GM23338 (cell line): ENCODE data around the gene PHAF1. TPM values are rescaled to one million over a fixed set of nuclear protein-coding genes. Genes with fewer than 3 reads are reported as not detected.

ENCODE experiments used
- ATAC-seq: fragments of 200-7000 bp; cut with Tn5 transposase; 3 replicates; pipeline ENCODE4 v1.9.1; 2020
- DNase-seq: peaks from one replicate; pipeline ENCODE4 v3.0.0-alpha.2; 2015; ENCODE audit warnings: low spot score
- H2AFZ ChIP-seq: fragments of 200-600 bp; sonication (generic); 2 replicates; pipeline ENCODE4 v1.8.0; 2016; ENCODE audit warnings: antibody characterized with exemption, mild to moderate bottlenecking, moderate library complexity
- H3F3A ChIP-seq: fragments of 200-600 bp; sonication (generic); replicated peaks from 2 replicates; pipeline ENCODE4 v1.8.0; 2017; ENCODE audit warnings: antibody characterized with exemption, mixed run types, low read depth
- H3K27ac ChIP-seq: fragments of 200-600 bp; sonication (generic); 2 replicates; pipeline ENCODE4 v1.6.1; 2016; ENCODE audit warnings: low read depth
- H3K27me3 ChIP-seq: fragments of 200-600 bp; sonication (generic); 2 replicates; pipeline ENCODE4 v1.8.0; 2016; ENCODE audit warnings: mild to moderate bottlenecking, mixed run types, moderate library complexity; ENCODE audit not compliant: insufficient read depth
- H3K36me3 ChIP-seq: fragments of 200-600 bp; sonication (generic); 2 replicates; pipeline ENCODE4 v1.8.0; 2016; ENCODE audit warnings: mild to moderate bottlenecking; ENCODE audit not compliant: insufficient read depth
- H3K4me1 ChIP-seq: fragments of 200-600 bp; sonication (generic); 2 replicates; pipeline ENCODE4 v1.8.0; 2016; ENCODE audit warnings: mild to moderate bottlenecking, moderate library complexity; ENCODE audit not compliant: insufficient read depth
- H3K4me2 ChIP-seq: fragments of 200-600 bp; sonication (generic); 2 replicates; pipeline ENCODE4 v1.7.1; 2017; ENCODE audit warnings: mixed run types
- H3K4me3 ChIP-seq: fragments of 200-600 bp; sonication (generic); 2 replicates; pipeline ENCODE4 v1.6.1; 2016; ENCODE audit warnings: mixed run types
- H3K79me2 ChIP-seq: fragments of 200-600 bp; sonication (generic); replicated peaks from 2 replicates; pipeline ENCODE4 v1.8.0; 2017; ENCODE audit warnings: mild to moderate bottlenecking; ENCODE audit not compliant: insufficient read depth
- H3K9me2 ChIP-seq: fragments of 200-600 bp; sonication (generic); 2 replicates; pipeline ENCODE4 v1.8.0; 2017; ENCODE audit not compliant: insufficient read depth
- H4K20me1 ChIP-seq: fragments of 200-600 bp; sonication (generic); replicated peaks from 2 replicates; pipeline ENCODE4 v1.8.0; 2017; ENCODE audit warnings: mild to moderate bottlenecking; ENCODE audit not compliant: insufficient read depth
- H3K27ac Mint-ChIP-seq: 2 replicates; pipeline ENCODE4 v1.8.0; 2020; ENCODE audit warnings: inconsistent platforms, mild to moderate bottlenecking, moderate library complexity, mixed read lengths
- H3K27me3 Mint-ChIP-seq: 3 replicates; pipeline ENCODE4 v1.8.0; 2022; ENCODE audit warnings: low read depth, mild to moderate bottlenecking, moderate library complexity, mixed read lengths, inconsistent platforms; ENCODE audit not compliant: insufficient read depth, poor library complexity
- H3K36me3 Mint-ChIP-seq: 3 replicates; pipeline ENCODE4 v1.8.0; 2021; ENCODE audit warnings: low read depth, mild to moderate bottlenecking, inconsistent platforms, moderate library complexity, mixed read lengths
- H3K4me1 Mint-ChIP-seq: 3 replicates; pipeline ENCODE4 v1.8.0; 2020; ENCODE audit warnings: mild to moderate bottlenecking, inconsistent platforms, mixed read lengths
- H3K4me3 Mint-ChIP-seq: 3 replicates; pipeline ENCODE4 v1.8.0; 2021; ENCODE audit warnings: moderate library complexity, mild to moderate bottlenecking, inconsistent platforms, mixed read lengths
- H3K9me3 Mint-ChIP-seq: 3 replicates; pipeline ENCODE4 v1.8.0; 2020; ENCODE audit warnings: moderate library complexity, mild to moderate bottlenecking, inconsistent platforms, mixed read lengths
- CREB1 ChIP-seq: fragments of 250-450 bp; sonication (Bioruptor Pico); IDR thresholded peaks from 2 replicates; pipeline ENCODE4 v1.5.0; 2020; ENCODE audit warnings: low read depth, mild to moderate bottlenecking, moderate library complexity
- EZH2 ChIP-seq: fragments of 200-600 bp; sonication (generic); IDR thresholded peaks from one replicate; pipeline ENCODE4 v1.8.0; 2017; ENCODE audit warnings: antibody characterized with exemption, mild to moderate bottlenecking, low read depth; ENCODE audit not compliant: unreplicated experiment
- EZH2phosphoT487 ChIP-seq: fragments of 200-600 bp; sonication (generic); IDR thresholded peaks from one replicate; pipeline ENCODE4 v1.8.1; 2018; ENCODE audit warnings: antibody characterized with exemption; ENCODE audit not compliant: unreplicated experiment
- JUNB ChIP-seq: IDR thresholded peaks from one replicate; pipeline ENCODE4 v1.6.1; 2016; ENCODE audit warnings: antibody characterized with exemption; ENCODE audit not compliant: unreplicated experiment
- NANOG ChIP-seq: IDR thresholded peaks from 2 replicates; pipeline ENCODE4 v1.6.1; 2016; ENCODE audit warnings: antibody characterized with exemption, borderline replicate concordance
- POLR2AphosphoS5 ChIP-seq: IDR thresholded peaks from 2 replicates; pipeline ENCODE4 v1.6.1; 2016; ENCODE audit warnings: antibody characterized with exemption, low read depth
- ZNF114 ChIP-seq: fragments of 250-450 bp; sonication (Bioruptor Pico); IDR thresholded peaks from 2 replicates; pipeline ENCODE4 v1.5.0; 2020; ENCODE audit warnings: mild to moderate bottlenecking, moderate library complexity
- ZNF331 ChIP-seq: fragments of 250-450 bp; sonication (Bioruptor Pico); IDR thresholded peaks from 2 replicates; pipeline ENCODE4 v1.5.0; 2020; ENCODE audit warnings: low read depth, mild to moderate bottlenecking, moderate library complexity
- polyA plus RNA-seq: library from polyadenylated mRNA; unstranded; fragments of >200 nt; fragmentation: Nextera tagmentation; extraction: Ambion mirVana; gene quantifications from 2 replicates; pipeline ENCODE4 v1.2.1, GENCODE V29; 2016
- total RNA-seq: library from RNA; depleted of rRNA; stranded (reverse); fragments of >200 nt; shearing (Covaris generic); gene quantifications from 2 replicates; pipeline ENCODE4 v1.2.3, GENCODE V29; 2014
- TF ChIP-seq, protein P1 (sequence below): fragments of 250-450 bp; sonication (Bioruptor Pico); IDR thresholded peaks from 2 replicates; pipeline ENCODE4 v1.5.0; 2020; ENCODE audit warnings: mild to moderate bottlenecking, moderate library complexity
- TF ChIP-seq, protein P2 (sequence below): IDR thresholded peaks from one replicate; pipeline ENCODE4 v1.6.1; 2018; ENCODE audit warnings: antibody characterized with exemption; ENCODE audit not compliant: unreplicated experiment
- TF ChIP-seq, protein P3 (sequence below), 2 experiments: fragments of 200-600 bp in 1 of 2; sonication (generic) in 1 of 2; conservative IDR thresholded peaks; 2 replicates each; pipeline versions ENCODE4 v1.5.1 to v1.6.1; 2016 to 2017; ENCODE audit warnings: antibody characterized with exemption in 2 of 2, low read depth in 2 of 2, mild to moderate bottlenecking in 2 of 2, moderate library complexity in 1 of 2
- TF ChIP-seq, protein P4 (sequence below): IDR thresholded peaks from 2 replicates; pipeline ENCODE4 v1.6.1; 2016; ENCODE audit warnings: antibody characterized with exemption

The PHAF1 gene
- total and polyA plus RNA-seq, 2 experiments from 2014 or later = 14.7 to 35.9 TPM

DNA sequence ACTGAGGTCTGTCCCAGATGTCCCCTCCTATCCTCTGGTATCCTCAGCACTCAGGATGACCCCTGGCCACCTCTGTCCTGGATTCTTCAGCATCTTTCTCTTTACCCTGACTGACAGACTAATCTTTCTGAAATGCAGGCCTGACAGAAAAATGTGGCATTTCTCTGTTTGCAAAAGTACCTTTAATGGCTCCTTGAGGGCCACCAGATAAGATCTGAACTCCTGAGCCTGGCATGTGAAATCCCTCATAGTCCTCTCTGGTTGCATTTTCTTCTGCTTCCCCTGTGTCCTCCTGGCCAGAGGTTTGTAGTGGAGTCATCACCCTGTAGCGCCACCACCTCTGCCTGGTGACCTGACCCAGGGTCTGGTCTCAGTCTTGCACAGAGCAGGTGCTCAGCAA, 87.1 kb downstream of the PHAF1 start (continued):
- TF ChIP-seq, protein P1, sequence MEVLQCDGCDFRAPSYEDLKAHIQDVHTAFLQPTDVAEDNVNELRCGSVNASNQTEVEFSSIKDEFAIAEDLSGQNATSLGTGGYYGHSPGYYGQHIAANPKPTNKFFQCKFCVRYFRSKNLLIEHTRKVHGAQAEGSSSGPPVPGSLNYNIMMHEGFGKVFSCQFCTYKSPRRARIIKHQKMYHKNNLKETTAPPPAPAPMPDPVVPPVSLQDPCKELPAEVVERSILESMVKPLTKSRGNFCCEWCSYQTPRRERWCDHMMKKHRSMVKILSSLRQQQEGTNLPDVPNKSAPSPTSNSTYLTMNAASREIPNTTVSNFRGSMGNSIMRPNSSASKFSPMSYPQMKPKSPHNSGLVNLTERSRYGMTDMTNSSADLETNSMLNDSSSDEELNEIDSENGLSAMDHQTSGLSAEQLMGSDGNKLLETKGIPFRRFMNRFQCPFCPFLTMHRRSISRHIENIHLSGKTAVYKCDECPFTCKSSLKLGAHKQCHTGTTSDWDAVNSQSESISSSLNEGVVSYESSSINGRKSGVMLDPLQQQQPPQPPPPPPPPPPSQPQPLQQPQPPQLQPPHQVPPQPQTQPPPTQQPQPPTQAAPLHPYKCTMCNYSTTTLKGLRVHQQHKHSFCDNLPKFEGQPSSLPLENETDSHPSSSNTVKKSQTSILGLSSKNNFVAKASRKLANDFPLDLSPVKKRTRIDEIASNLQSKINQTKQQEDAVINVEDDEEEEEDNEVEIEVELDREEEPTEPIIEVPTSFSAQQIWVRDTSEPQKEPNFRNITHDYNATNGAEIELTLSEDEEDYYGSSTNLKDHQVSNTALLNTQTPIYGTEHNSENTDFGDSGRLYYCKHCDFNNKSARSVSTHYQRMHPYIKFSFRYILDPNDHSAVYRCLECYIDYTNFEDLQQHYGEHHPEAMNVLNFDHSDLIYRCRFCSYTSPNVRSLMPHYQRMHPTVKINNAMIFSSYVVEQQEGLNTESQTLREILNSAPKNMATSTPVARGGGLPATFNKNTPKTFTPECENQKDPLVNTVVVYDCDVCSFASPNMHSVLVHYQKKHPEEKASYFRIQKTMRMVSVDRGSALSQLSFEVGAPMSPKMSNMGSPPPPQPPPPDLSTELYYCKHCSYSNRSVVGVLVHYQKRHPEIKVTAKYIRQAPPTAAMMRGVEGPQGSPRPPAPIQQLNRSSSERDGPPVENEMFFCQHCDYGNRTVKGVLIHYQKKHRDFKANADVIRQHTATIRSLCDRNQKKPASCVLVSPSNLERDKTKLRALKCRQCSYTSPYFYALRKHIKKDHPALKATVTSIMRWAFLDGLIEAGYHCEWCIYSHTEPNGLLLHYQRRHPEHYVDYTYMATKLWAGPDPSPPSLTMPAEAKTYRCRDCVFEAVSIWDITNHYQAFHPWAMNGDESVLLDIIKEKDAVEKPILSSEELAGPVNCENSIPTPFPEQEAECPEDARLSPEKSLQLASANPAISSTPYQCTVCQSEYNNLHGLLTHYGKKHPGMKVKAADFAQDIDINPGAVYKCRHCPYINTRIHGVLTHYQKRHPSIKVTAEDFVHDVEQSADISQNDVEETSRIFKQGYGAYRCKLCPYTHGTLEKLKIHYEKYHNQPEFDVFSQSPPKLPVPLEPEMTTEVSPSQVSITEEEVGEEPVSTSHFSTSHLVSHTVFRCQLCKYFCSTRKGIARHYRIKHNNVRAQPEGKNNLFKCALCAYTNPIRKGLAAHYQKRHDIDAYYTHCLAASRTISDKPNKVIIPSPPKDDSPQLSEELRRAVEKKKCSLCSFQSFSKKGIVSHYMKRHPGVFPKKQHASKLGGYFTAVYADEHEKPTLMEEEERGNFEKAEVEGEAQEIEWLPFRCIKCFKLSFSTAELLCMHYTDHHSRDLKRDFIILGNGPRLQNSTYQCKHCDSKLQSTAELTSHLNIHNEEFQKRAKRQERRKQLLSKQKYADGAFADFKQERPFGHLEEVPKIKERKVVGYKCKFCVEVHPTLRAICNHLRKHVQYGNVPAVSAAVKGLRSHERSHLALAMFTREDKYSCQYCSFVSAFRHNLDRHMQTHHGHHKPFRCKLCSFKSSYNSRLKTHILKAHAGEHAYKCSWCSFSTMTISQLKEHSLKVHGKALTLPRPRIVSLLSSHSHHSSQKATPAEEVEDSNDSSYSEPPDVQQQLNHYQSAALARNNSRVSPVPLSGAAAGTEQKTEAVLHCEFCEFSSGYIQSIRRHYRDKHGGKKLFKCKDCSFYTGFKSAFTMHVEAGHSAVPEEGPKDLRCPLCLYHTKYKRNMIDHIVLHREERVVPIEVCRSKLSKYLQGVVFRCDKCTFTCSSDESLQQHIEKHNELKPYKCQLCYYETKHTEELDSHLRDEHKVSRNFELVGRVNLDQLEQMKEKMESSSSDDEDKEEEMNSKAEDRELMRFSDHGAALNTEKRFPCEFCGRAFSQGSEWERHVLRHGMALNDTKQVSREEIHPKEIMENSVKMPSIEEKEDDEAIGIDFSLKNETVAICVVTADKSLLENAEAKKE (CRISPR knock-in tag) = no peak
- TF ChIP-seq JUNB (no peak), EZH2 (no peak), EZH2phosphoT487 (no peak), ZNF114 (no peak)

DNA sequence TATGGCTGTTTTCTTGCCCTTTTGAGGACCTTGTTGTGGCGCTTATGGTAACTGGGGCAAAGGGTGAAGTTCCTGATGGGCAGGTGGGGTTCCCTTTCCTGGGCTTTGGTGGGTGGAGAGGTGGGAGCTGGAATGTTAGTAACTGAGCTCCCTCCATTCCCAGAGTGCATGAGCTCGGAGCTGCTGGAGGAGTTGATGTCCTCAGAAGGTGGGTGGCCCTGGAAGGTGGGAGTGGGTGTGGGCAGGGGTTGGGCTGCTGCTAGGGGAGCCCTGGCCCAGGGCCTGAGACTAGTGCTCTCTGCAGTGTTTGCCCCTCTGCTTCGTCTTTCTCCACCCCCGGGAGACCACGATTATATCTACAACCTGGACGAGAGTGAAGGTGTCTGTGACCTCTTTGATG, 88.0 kb downstream of the PHAF1 start:
- H3K4me2 ChIP-seq = no peak overlapping the region
- peaks cover 15% of the 10 kb centered on the region for H3K4me1 Mint-ChIP-seq
- H3K4me3 Mint-ChIP-seq = no peak overlapping the region
- peaks cover 22% of the 10 kb centered on the region for H4K20me1 ChIP-seq
- H3K9me3 Mint-ChIP-seq = no peaks in the 10 kb centered on the region
- ATAC-seq = no peak
- H3K79me2 ChIP-seq = peaks cover 15% of the 10 kb centered on the region
- H2AFZ ChIP-seq = no peak overlapping the region
- H3K4me3 ChIP-seq = no peak overlapping the region
- no peak overlapping the region for H3K27ac ChIP-seq
- no peaks in the 10 kb centered on the region for H3K9me2 ChIP-seq
- peaks cover 51% of the 10 kb centered on the region for H3K36me3 Mint-ChIP-seq
- H3F3A ChIP-seq = peaks cover 23% of the 10 kb centered on the region; the same call in 1 of the 2 replicates
- H3K27me3 ChIP-seq = no peaks in the 10 kb centered on the region
- peaks cover 18% of the 10 kb centered on the region for H3K27me3 Mint-ChIP-seq
- H3K36me3 ChIP-seq = peaks cover 20% of the 10 kb centered on the region; the same call in 1 of the 2 replicates
- peaks cover 11% of the 10 kb centered on the region for H3K4me1 ChIP-seq
- DNase-seq = no peak
- H3K27ac Mint-ChIP-seq = no peak overlapping the region
- TF ChIP-seq NANOG (no peak), POLR2AphosphoS5 (no peak), EZH2 (no peak), CREB1 (no peak), ZNF114 (no peak), EZH2phosphoT487 (no peak), ZNF331 (CRISPR knock-in tag) (no peak)
- TF ChIP-seq, protein P2, sequence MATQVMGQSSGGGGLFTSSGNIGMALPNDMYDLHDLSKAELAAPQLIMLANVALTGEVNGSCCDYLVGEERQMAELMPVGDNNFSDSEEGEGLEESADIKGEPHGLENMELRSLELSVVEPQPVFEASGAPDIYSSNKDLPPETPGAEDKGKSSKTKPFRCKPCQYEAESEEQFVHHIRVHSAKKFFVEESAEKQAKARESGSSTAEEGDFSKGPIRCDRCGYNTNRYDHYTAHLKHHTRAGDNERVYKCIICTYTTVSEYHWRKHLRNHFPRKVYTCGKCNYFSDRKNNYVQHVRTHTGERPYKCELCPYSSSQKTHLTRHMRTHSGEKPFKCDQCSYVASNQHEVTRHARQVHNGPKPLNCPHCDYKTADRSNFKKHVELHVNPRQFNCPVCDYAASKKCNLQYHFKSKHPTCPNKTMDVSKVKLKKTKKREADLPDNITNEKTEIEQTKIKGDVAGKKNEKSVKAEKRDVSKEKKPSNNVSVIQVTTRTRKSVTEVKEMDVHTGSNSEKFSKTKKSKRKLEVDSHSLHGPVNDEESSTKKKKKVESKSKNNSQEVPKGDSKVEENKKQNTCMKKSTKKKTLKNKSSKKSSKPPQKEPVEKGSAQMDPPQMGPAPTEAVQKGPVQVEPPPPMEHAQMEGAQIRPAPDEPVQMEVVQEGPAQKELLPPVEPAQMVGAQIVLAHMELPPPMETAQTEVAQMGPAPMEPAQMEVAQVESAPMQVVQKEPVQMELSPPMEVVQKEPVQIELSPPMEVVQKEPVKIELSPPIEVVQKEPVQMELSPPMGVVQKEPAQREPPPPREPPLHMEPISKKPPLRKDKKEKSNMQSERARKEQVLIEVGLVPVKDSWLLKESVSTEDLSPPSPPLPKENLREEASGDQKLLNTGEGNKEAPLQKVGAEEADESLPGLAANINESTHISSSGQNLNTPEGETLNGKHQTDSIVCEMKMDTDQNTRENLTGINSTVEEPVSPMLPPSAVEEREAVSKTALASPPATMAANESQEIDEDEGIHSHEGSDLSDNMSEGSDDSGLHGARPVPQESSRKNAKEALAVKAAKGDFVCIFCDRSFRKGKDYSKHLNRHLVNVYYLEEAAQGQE = no peak
- TF ChIP-seq, protein P3, sequence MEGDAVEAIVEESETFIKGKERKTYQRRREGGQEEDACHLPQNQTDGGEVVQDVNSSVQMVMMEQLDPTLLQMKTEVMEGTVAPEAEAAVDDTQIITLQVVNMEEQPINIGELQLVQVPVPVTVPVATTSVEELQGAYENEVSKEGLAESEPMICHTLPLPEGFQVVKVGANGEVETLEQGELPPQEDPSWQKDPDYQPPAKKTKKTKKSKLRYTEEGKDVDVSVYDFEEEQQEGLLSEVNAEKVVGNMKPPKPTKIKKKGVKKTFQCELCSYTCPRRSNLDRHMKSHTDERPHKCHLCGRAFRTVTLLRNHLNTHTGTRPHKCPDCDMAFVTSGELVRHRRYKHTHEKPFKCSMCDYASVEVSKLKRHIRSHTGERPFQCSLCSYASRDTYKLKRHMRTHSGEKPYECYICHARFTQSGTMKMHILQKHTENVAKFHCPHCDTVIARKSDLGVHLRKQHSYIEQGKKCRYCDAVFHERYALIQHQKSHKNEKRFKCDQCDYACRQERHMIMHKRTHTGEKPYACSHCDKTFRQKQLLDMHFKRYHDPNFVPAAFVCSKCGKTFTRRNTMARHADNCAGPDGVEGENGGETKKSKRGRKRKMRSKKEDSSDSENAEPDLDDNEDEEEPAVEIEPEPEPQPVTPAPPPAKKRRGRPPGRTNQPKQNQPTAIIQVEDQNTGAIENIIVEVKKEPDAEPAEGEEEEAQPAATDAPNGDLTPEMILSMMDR (conservative IDR thresholded peaks at IDR 0.05; ENCODE audit: low read depth in 2 of 2) = no peak
- TF ChIP-seq, protein P4, sequence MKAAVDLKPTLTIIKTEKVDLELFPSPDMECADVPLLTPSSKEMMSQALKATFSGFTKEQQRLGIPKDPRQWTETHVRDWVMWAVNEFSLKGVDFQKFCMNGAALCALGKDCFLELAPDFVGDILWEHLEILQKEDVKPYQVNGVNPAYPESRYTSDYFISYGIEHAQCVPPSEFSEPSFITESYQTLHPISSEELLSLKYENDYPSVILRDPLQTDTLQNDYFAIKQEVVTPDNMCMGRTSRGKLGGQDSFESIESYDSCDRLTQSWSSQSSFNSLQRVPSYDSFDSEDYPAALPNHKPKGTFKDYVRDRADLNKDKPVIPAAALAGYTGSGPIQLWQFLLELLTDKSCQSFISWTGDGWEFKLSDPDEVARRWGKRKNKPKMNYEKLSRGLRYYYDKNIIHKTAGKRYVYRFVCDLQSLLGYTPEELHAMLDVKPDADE = no peak
